ENCODE data around the gene VRTN. TPM values are rescaled to one million over a fixed set of nuclear protein-coding genes. Genes with fewer than 3 reads are reported as not detected.
A peak's percentile ranks its signal among the peaks of the same experiment; 100 is the strongest.

The VRTN gene
- total and polyA plus RNA-seq, 2 of the 13 experiments (the other 11 are each of a cell fraction or from before 2014, with no cell fraction given), result not detected

GRCh38 chr14:74302634-74303569, 45.4 kb upstream of the VRTN start, which contains the start of gene ABCD4 (continued):
- TF ChIP-seq ZNF574 (CRISPR knock-in tag; IDR thresholded peaks at IDR 0.05), result peak; percentile 100
- TF ChIP-seq PTBP1 (IDR thresholded peaks at IDR 0.05; ENCODE audit: low read depth, low read length, poor library complexity, severe bottlenecking), result no peak
- no peak for TF ChIP-seq CBX1 (IDR thresholded peaks at IDR 0.05; ENCODE audit: low read depth)
- TF ChIP-seq DPF2 (CRISPR knock-in tag; IDR thresholded peaks at IDR 0.05; ENCODE audit: borderline replicate concordance, low read depth), result no peak
- no peak for TF ChIP-seq ARNTL (CRISPR knock-in tag; IDR thresholded peaks at IDR 0.05)
- TF ChIP-seq TEF (CRISPR knock-in tag; IDR thresholded peaks at IDR 0.05), result no peak
- TF ChIP-seq, protein P1, sequence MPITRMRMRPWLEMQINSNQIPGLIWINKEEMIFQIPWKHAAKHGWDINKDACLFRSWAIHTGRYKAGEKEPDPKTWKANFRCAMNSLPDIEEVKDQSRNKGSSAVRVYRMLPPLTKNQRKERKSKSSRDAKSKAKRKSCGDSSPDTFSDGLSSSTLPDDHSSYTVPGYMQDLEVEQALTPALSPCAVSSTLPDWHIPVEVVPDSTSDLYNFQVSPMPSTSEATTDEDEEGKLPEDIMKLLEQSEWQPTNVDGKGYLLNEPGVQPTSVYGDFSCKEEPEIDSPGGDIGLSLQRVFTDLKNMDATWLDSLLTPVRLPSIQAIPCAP (CRISPR knock-in tag; IDR thresholded peaks at IDR 0.05; ENCODE audit: low read depth), result no peak
- TF ChIP-seq RXRA (CRISPR knock-in tag; IDR thresholded peaks at IDR 0.05), result peak; percentile 55; the same call in 1 of the 2 replicates
- TF ChIP-seq THAP7 (CRISPR knock-in tag; IDR thresholded peaks at IDR 0.05), result no peak; the same call in 1 of the 2 replicates
- TF ChIP-seq HMG20A (CRISPR knock-in tag; IDR thresholded peaks at IDR 0.05; ENCODE audit: borderline replicate concordance), result no peak

All from HepG2 (cell line).